GM18858 (cell line): ENCODE data around the gene FAT3.

ENCODE experiments used
- ATAC-seq: cut with Tn5 transposase; IDR thresholded peaks from one replicate; pipeline ENCODE4 v1.9.1; 2021; ENCODE audit not compliant: unreplicated experiment

The FAT3 gene

GRCh38 chr11:92227230-92227814 is 2.7 kb downstream of the FAT3 start:
- no peak for ATAC-seq

GRCh38 chr11:92227959-92228935 is 3.6 kb downstream of the FAT3 start:
- ATAC-seq: no peak

- ATAC-seq: no peak
These were observed 12.2 kb downstream of the FAT3 start for GRCh38 chr11:92236856-92237255.

DNA sequence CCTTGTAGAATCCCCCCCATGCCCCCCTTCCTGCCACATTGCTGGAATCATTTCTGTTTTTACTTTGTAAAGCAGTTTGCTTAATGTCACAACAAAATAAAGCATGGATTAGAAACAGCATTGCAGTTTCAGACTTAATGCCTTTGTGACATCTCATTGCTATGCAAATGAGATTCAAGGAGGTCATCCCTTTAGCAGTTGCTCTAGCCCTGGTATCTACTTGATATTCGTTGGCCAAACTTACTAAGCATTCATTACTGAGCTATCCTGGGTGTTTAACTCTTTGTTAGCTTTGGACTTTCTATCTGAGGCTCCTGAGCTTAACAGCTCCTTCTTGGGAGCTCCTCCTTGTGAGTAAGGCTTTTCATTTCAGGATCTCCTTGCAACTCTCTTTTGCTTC is 16.3 kb downstream of the FAT3 start:
- no peak for ATAC-seq

DNA sequence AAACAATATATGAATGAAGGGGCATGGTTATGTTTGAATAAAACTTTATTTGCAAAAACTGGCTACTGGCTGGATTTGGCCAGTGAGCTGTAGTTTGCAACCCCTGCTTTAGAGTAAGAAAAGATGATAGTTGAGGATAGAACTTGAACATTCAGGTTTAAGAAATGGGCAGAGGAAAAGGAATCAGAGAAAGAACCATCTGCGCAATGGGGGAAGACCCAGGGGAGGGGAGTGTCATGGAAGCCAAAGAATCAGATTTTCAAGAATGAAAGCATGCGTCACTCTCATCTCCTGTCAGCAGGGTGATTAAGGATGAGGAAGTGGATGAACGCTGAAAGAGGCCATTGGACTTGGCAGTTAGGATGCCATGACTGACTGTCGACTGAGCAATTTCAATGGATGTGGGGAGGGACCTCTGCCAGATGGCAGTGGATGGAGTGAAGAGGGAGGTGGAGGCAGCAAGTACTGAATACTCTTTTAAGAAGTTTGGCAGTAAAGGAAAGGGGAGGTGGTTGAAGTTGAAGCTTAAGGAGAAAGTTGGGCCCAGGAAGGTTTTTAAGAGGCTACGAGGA is 21.2 kb downstream of the FAT3 start:
- ATAC-seq: no peak

DNA sequence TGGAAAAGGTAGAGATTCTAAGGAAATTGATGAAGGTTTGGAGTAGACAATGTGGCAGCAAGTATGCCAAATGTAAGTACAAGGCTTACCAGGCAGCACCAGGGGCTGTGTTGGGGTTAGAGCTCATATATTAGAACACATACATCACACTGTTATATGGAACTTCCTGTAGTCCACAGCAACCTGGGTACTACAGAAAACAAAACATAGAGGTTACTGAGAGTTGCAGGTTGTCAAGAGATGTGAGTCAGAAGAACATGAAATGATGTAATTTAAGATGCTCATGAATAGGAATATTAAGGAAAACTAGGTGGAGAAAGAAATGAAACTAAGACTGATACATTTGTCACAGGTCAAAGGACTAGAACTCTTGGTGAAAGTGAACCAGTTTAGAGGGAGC is 22.0 kb downstream of the FAT3 start:
- ATAC-seq: no peak

- ATAC-seq: no peak
These were observed 24.6 kb downstream of the FAT3 start for GRCh38 chr11:92249156-92249753.

DNA sequence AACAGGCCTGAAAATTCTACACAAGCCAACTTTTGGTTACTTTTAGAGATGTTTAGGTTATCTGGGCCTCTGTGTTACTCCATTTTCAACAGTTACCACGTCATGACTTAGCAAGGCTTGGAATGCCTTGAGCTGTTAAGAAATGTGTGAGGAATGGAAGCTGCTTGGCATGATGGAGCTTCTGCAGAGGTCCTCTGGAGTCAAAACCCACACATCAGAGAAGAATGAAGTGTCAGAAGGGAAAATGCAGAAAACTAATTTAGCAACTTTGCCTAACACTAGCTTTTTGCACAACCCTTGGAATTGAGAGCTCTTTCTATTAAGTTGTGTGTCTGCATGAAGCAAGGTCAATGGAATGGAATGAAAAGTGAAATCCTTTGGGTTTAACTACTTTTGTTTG is 27.4 kb downstream of the FAT3 start:
- ATAC-seq: no peak

DNA sequence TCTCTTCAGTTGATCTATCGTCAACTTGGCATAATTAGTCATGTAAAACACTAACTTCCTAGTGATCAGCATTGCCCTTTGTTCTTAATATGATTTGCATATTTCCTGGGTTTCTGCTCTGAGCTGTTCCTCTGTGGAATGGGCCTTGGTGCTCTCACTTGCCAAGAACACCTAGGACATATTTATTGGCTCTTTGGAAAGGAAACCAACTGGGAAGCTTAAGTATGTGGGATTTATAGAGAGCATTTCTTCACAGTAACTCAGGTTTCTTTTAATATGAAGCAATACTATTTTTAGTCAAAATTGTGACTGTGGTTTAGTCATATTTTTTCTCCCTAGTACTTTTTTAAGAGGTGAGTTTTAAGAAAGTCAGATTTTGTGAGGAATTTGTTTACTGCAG is 28.8 kb downstream of the FAT3 start:
- ATAC-seq: no peak

- no peak for ATAC-seq
These were observed 29.3 kb downstream of the FAT3 start for GRCh38 chr11:92253945-92254344.

GRCh38 chr11:92257536-92257935 is 32.9 kb downstream of the FAT3 start:
- no peak for ATAC-seq

DNA sequence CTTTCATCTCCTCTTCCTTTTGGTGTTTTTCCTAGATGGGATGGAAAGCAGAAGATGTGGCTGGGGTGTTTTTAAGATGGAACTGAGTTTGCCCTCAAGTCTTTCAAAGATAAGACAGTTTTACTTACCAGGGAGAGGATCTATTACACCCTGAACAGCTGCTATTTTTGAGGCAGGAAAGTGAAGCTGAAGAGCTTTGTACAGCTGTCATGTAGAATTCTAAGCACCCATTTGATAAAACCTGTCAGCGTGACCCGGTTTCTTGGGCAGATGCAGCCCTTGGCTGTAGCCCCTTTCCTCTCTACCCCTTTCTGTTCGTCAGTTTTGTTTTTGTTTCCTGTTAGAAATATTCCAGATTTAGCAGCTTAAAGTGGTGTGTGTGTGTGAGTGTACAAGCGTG is 35.2 kb downstream of the FAT3 start:
- no peak for ATAC-seq

DNA sequence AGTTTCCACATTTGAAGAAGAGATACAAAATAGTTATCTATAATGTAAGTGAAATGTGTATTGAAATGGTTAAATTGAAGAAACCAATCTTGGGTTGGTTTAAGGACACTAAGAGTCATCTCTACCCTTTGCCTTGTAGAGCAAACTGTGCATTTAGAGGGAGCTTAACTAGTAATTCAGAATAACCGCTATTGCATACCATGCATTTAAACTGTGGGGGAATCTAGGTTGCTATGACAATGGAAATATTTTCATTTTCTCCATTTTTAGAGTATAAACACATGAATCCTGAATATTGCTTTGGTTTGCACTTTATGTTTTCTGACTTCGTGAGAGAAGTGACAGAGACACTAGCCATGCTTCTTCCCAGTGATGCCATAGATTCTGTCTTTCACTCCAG is 39.7 kb downstream of the FAT3 start:
- ATAC-seq: no peak

- ATAC-seq: no peak
These were observed 42.2 kb downstream of the FAT3 start for GRCh38 chr11:92266806-92267205.

DNA sequence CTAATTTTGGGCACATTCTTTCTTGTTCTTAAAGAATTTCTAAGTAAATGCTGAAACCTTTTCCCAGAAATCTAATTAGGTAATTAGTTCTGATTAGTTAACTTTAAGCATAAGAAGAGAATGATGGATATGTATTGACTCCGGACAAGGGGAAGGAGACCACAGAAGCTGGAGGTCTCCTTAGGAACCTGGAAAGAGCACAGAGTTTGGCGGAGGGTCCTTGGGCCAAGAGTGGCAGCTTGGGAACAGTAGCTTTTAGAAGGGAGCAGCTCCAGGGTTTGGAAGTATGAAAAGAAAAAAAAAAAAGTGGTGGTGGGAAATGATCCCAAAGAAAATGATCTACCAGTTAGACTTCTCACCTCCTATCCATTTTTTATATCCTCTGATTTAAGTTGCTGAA is 42.7 kb downstream of the FAT3 start:
- no peak for ATAC-seq

- no peak for ATAC-seq
These were observed 43.4 kb downstream of the FAT3 start for GRCh38 chr11:92267968-92268367.

- ATAC-seq: no peak
These were observed 43.9 kb downstream of the FAT3 start for GRCh38 chr11:92268546-92268945.

- ATAC-seq: no peak
These were observed 44.4 kb downstream of the FAT3 start for GRCh38 chr11:92269021-92269420.

- ATAC-seq: no peak
These were observed 45.2 kb downstream of the FAT3 start for GRCh38 chr11:92269841-92270240.

- no peak for ATAC-seq
These were observed 48.0 kb downstream of the FAT3 start for GRCh38 chr11:92272651-92273050.
